ENCODE measurements around the gene STPG2.
A peak's percentile ranks its signal among the peaks of the same experiment; 100 is the strongest.
"Not testable (repeated sequence)": the region's sequence is repeated elsewhere in the genome, so short reads cannot be mapped to it uniquely, and the experiment has no call there.

The STPG2 gene

GRCh38 chr4:97645071-97645821 is 498.0 kb downstream of the STPG2 start:
- DNase-seq (ENCODE audit: low spot score), result no peak
- POLR2A ChIA-PET (ENCODE audit: low non-redundant PET), result no interaction called here
- H3K27ac ChIP-seq, result no peak overlapping the region
- TF ChIP-seq CTCF (conservative IDR thresholded peaks at IDR 0.05; ENCODE audit: low read depth), result no peak
- CTCF ChIA-PET, result no interaction called here

- TF ChIP-seq CTCF (conservative IDR thresholded peaks at IDR 0.05; ENCODE audit: low read depth), result no peak
- ChIA-PET CTCF (no interaction called here), POLR2A (ENCODE audit: low non-redundant PET) (no interaction called here)
- H3K27ac ChIP-seq, result no peak overlapping the region
- peak; percentile 3 for DNase-seq (ENCODE audit: low spot score)
These were observed 500.1 kb downstream of the STPG2 start for GRCh38 chr4:97643179-97643578.

- no peak overlapping the region for H3K27ac ChIP-seq
- POLR2A ChIA-PET (ENCODE audit: low non-redundant PET), result no interaction called here
- CTCF ChIA-PET, result interaction anchor here (1.0 kb wide), 1 partner anchor 66 kb away, joined by 5 read pairs; no protein-coding TSS in a partner anchor
- no peak for TF ChIP-seq CTCF (conservative IDR thresholded peaks at IDR 0.05; ENCODE audit: low read depth)
- DNase-seq (ENCODE audit: low spot score), result no peak
These were observed 503.3 kb downstream of the STPG2 start for GRCh38 chr4:97639961-97640360.

GRCh38 chr4:97633831-97634230 is 509.4 kb downstream of the STPG2 start:
- DNase-seq (ENCODE audit: low spot score); CTCF ChIA-PET; POLR2A ChIA-PET (ENCODE audit: low non-redundant PET); H3K27ac ChIP-seq: not testable (repeated sequence)

GRCh38 chr4:97627750-97628149 is 515.5 kb downstream of the STPG2 start:
- DNase-seq (ENCODE audit: low spot score), result no peak
- ChIA-PET CTCF (no interaction called here), POLR2A (ENCODE audit: low non-redundant PET) (no interaction called here)
- TF ChIP-seq CTCF (conservative IDR thresholded peaks at IDR 0.05; ENCODE audit: low read depth), result no peak
- H3K27ac ChIP-seq, result no peak overlapping the region

GRCh38 chr4:97624204-97624603 is 519.1 kb downstream of the STPG2 start:
- POLR2A ChIA-PET (ENCODE audit: low non-redundant PET), result no interaction called here
- CTCF ChIA-PET, result no interaction called here
- DNase-seq (ENCODE audit: low spot score), result no peak
- H3K27ac ChIP-seq, result no peak overlapping the region
- TF ChIP-seq CTCF (conservative IDR thresholded peaks at IDR 0.05; ENCODE audit: low read depth), result no peak

GRCh38 chr4:97605932-97606331 is 537.3 kb downstream of the STPG2 start:
- no peak for TF ChIP-seq CTCF (conservative IDR thresholded peaks at IDR 0.05; ENCODE audit: low read depth)
- ChIA-PET POLR2A (ENCODE audit: low non-redundant PET) (no interaction called here), CTCF (no interaction called here)
- H3K27ac ChIP-seq, result no peak overlapping the region
- DNase-seq (ENCODE audit: low spot score), result no peak

All from RWPE1 (cell line).